Endothelial cell of umbilical vein (primary cell): ENCODE measurements around the gene ICA1L. TPM values are rescaled to one million over a fixed set of nuclear protein-coding genes. Genes with fewer than 3 reads are reported as not detected.

Source experiments
- BruUV-seq: library from RNA; stranded (reverse); fragments of 400-500 nt; replicated peaks from 2 replicates; lab custom pipeline; 2021; lab: Mats Ljungman, UMichigan
- CTCF ChIA-PET: fragments of 300-600, 350-600 bp; sonication (Branson Sonifier 250); formaldehyde crosslinking; loops from one replicate; lab custom pipeline; 2021; ENCODE audit warnings: antibody characterized with exemption, inconsistent platforms; lab: Charles Lee
- POLR2A ChIA-PET: fragments of 300-600, 350-600 bp; sonication (Branson Sonifier 250); formaldehyde crosslinking; loops from one replicate; lab custom pipeline; 2021; ENCODE audit warnings: antibody characterized with exemption, inconsistent platforms; lab: Charles Lee
- DNase-seq: peaks from one replicate; pipeline ENCODE4 v3.0.0-alpha.2; 2011; ENCODE audit warnings: low read depth, low spot score
- FAIRE-seq: peaks from 2 replicates; lab custom pipeline; 2011; peaks lifted over from hg19 to GRCh38; lab: Jason Lieb, UNC
- H2AFZ ChIP-seq: 2 replicates; pipeline ENCODE4 v1.6.0; 2012; ENCODE audit warnings: low read depth, low read length, control low read depth, inconsistent platforms
- H3K27ac ChIP-seq: 2 replicates; pipeline ENCODE4 v1.5.1; 2011; ENCODE audit warnings: low read depth, mild to moderate bottlenecking, control low read depth, low read length, moderate library complexity; ENCODE audit not compliant: insufficient read depth
- H3K27me3 ChIP-seq, 2 experiments: 2 replicates each; pipeline versions ENCODE4 v1.6.0 to v1.6.1; 2011; ENCODE audit warnings: low read length in 2 of 2, mixed read lengths in 1 of 2; ENCODE audit not compliant: control insufficient read depth in 2 of 2, insufficient read depth in 2 of 2
- H3K36me3 ChIP-seq, 2 experiments: 2 replicates in 1 of 2; 3 replicates in 1 of 2; pipeline ENCODE4 v1.5.1; 2011; ENCODE audit warnings: low read length in 2 of 2, mild to moderate bottlenecking in 1 of 2, moderate library complexity in 1 of 2; ENCODE audit not compliant: control insufficient read depth in 2 of 2, insufficient read depth in 2 of 2; ENCODE audit errors: extremely low read depth in 1 of 2
- H3K4me1 ChIP-seq: 3 replicates; pipeline ENCODE4 v1.5.1; 2011; ENCODE audit warnings: mild to moderate bottlenecking, low read length; ENCODE audit not compliant: control insufficient read depth, insufficient read depth; ENCODE audit errors: extremely low read depth
- H3K4me2 ChIP-seq: 2 replicates; pipeline ENCODE4 v1.6.1; 2011; ENCODE audit warnings: low read length, control low read depth, mixed read lengths; ENCODE audit not compliant: insufficient read depth
- H3K4me3 ChIP-seq, 3 experiments: fragments of 200-600 bp in 1 of 3; sonication (generic), shearing (Covaris generic) in 1 of 3; replicated peaks in 1 of 3; 2 replicates each; pipeline ENCODE4 v1.5.1; 2011 to 2016; ENCODE audit warnings: control low read depth in 3 of 3, low read length in 3 of 3, mild to moderate bottlenecking in 2 of 3, inconsistent platforms in 1 of 3, low read depth in 1 of 3, moderate library complexity in 1 of 3; ENCODE audit not compliant: insufficient read depth in 1 of 3
- H3K79me2 ChIP-seq: 2 replicates; pipeline ENCODE4 v1.6.0; 2012; ENCODE audit warnings: low read length, inconsistent platforms; ENCODE audit not compliant: control insufficient read depth, insufficient read depth
- H3K9ac ChIP-seq: replicated peaks from 2 replicates; pipeline ENCODE3; 2011; ENCODE audit warnings: low read length, control low read depth; ENCODE audit not compliant: insufficient read depth; ENCODE audit errors: extremely low read depth
- H3K9me1 ChIP-seq: replicated peaks from 3 replicates; pipeline ENCODE4 v1.6.0; 2011; ENCODE audit warnings: mild to moderate bottlenecking, low read length; ENCODE audit not compliant: control insufficient read depth, insufficient read depth; ENCODE audit errors: extremely low read depth
- H3K9me3 ChIP-seq: replicated peaks from 2 replicates; pipeline ENCODE4 v1.5.1; 2012; ENCODE audit warnings: low read length, inconsistent platforms; ENCODE audit not compliant: control insufficient read depth, insufficient read depth
- H4K20me1 ChIP-seq: replicated peaks from 2 replicates; pipeline ENCODE3; 2011; ENCODE audit warnings: mild to moderate bottlenecking, low read length; ENCODE audit not compliant: control insufficient read depth, insufficient read depth; ENCODE audit errors: extremely low read depth
- FOS ChIP-seq: IDR thresholded peaks from 2 replicates; pipeline ENCODE4 v1.6.1; 2011; ENCODE audit warnings: mild to moderate bottlenecking, low read length, moderate library complexity, borderline replicate concordance; ENCODE audit not compliant: insufficient read depth
- POLR2A ChIP-seq: IDR thresholded peaks from 2 replicates; pipeline ENCODE4 v1.6.1; 2012; ENCODE audit warnings: low read depth, mild to moderate bottlenecking, control low read depth, low read length
- dilution Hi-C: fragments of 300-500 bp; cut with MboI; formaldehyde crosslinking; loops from one replicate; pipeline ENCODE4 v1.15.0; 2019; ENCODE audit warnings: low sequenced_read_pairs; ENCODE audit not compliant: extremely low pct_ligation_motif_present
- intact Hi-C: fragments of 100-400 bp; cut with micrococcal nuclease; formaldehyde crosslinking; loops from one replicate; pipeline ENCODE4 v1.10.0; 2022
- polyA plus RNA-seq, 4 experiments: library from polyadenylated mRNA; depleted of rRNA in 3 of 4; stranded (reverse) in 3 of 4; unstranded in 1 of 4; fragments of >200 nt; gene quantifications; 2 replicates each; pipeline versions ENCODE4 v1.2.1 to v1.2.3, GENCODE V29; 2011 to 2012; ENCODE audit warnings: missing spikeins in 1 of 4
- total RNA-seq: library from RNA; stranded (reverse); gene quantifications from 2 replicates; pipeline ENCODE4 v1.2.3, GENCODE V29; 2021
- TF ChIP-seq, protein P1 (sequence below), 2 donors: IDR thresholded peaks; 1 replicate in 1 of 2; 2 replicates in 1 of 2; pipeline ENCODE4 v1.5.1; 2011; ENCODE audit warnings: low read length in 2 of 2, mild to moderate bottlenecking in 2 of 2, moderate library complexity in 2 of 2, control low read depth in 1 of 2, inconsistent platforms in 1 of 2, low read depth in 1 of 2; ENCODE audit not compliant: insufficient read depth in 1 of 2; ENCODE audit errors: extremely low read depth in 1 of 2
- TF ChIP-seq, protein P2 (sequence below): IDR thresholded peaks from 2 replicates; pipeline ENCODE4 v1.6.1; 2011; ENCODE audit not compliant: insufficient read depth, insufficient read length

Gene ICA1L
- total and polyA plus RNA-seq, 2 donors (not counting 3 experiments of a cell fraction or from before 2014, with no cell fraction given): 1.6 to 3.7 TPM

DNA sequence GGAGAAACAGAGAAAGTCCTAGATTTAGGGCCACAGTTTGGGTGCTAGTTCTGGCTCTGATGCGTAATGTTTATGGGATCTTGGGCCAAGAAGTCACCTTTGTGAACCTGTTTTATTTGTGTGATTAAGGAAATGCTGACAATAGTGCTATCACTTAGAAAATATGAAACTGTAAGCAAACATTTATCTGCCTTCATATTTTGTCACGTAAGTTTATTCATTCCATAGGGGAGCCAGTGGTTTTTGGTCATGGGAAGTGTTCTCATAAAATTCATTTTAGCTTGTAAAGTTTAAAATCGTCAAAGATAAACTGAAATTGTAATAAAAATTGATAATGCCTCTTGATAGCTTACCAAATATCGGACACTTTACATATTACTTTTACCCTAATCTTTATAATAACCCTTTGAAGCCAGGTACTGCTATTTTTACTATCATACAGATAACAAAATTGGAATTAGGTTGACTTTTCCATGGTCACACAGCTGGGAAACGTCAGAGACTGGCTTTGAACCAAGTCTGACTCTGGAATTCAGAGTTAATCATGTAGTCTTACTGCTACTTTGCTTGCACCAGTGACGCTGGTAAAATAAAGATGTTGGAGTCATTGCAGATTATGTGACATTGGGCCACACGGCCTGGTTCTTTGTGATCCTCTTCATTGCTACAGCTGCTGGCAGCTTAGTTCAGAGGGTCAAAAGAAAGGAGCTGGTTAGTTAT, 99.7 kb downstream of the ICA1L start:
- H3K4me1 ChIP-seq: no peaks in the 10 kb centered on the region
- H3K27me3 ChIP-seq: no peaks in the 10 kb centered on the region
- DNase-seq (no peak), FAIRE-seq (no peak)
- no peak overlapping the region for H3K4me3 ChIP-seq
- H3K9me1 ChIP-seq: no peaks in the 10 kb centered on the region
- H3K36me3 ChIP-seq: no peaks in the 10 kb centered on the region
- intact Hi-C loops: no loop called here
- no peak overlapping the region for H3K4me2 ChIP-seq
- H3K27ac ChIP-seq: no peak overlapping the region
- H3K79me2 ChIP-seq: no peaks in the 10 kb centered on the region
- CTCF ChIA-PET: no interaction called here
- dilution Hi-C loops: no loop called here
- no peaks in the 10 kb centered on the region for H3K9me3 ChIP-seq
- POLR2A ChIA-PET: no interaction called here
- TF ChIP-seq, protein P1, sequence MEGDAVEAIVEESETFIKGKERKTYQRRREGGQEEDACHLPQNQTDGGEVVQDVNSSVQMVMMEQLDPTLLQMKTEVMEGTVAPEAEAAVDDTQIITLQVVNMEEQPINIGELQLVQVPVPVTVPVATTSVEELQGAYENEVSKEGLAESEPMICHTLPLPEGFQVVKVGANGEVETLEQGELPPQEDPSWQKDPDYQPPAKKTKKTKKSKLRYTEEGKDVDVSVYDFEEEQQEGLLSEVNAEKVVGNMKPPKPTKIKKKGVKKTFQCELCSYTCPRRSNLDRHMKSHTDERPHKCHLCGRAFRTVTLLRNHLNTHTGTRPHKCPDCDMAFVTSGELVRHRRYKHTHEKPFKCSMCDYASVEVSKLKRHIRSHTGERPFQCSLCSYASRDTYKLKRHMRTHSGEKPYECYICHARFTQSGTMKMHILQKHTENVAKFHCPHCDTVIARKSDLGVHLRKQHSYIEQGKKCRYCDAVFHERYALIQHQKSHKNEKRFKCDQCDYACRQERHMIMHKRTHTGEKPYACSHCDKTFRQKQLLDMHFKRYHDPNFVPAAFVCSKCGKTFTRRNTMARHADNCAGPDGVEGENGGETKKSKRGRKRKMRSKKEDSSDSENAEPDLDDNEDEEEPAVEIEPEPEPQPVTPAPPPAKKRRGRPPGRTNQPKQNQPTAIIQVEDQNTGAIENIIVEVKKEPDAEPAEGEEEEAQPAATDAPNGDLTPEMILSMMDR (IDR thresholded peaks at IDR 0.05; ENCODE audit: extremely low read depth in 1 of 2, insufficient read depth in 1 of 2, low read depth in 1 of 2, low read length in 2 of 2): no peak
- TF ChIP-seq, protein P2, sequence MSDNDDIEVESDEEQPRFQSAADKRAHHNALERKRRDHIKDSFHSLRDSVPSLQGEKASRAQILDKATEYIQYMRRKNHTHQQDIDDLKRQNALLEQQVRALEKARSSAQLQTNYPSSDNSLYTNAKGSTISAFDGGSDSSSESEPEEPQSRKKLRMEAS: no peak
- no peaks in the 10 kb centered on the region for H4K20me1 ChIP-seq
- no TSS peak for BruUV-seq
- no peak overlapping the region for H3K9ac ChIP-seq
- H2AFZ ChIP-seq: no peak overlapping the region

DNA sequence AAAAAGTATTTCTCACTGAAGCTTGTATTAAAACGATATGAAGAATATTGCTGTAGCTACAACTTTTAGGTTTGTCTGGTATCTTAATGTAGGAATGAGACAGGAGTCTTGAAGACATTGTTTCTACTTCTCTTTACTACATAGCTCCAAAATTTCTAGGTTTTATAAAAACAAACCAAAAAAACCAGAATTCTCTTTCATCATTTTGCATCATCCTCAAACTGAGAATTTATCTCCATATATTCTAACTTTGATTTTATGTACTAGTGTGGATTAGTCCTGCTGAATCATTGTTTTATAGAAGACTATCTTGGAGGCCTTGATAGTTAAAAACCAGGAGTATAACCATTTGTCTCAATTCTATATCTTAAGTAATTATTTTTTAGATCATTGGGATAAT, 100.2 kb downstream of the ICA1L start:
- no peaks in the 10 kb centered on the region for H3K79me2 ChIP-seq
- intact Hi-C loops: no loop called here
- ChIA-PET CTCF (interaction anchor here (1.6 kb wide), 1 partner anchor 99 kb away, joined by 6 read pairs; no protein-coding TSS in a partner anchor), POLR2A (no interaction called here)
- H3K9ac ChIP-seq: no peak overlapping the region
- no peak for TF ChIP-seq FOS
- TF ChIP-seq POLR2A: no peak
- H3K27me3 ChIP-seq: no peaks in the 10 kb centered on the region
- BruUV-seq: no TSS peak
- H3K36me3 ChIP-seq: no peaks in the 10 kb centered on the region
- H3K4me3 ChIP-seq: no peak overlapping the region
- H3K9me3 ChIP-seq: no peaks in the 10 kb centered on the region
- no peak for FAIRE-seq
- H3K9me1 ChIP-seq: no peaks in the 10 kb centered on the region
- H3K4me1 ChIP-seq: no peaks in the 10 kb centered on the region
- no peak overlapping the region for H2AFZ ChIP-seq
- H4K20me1 ChIP-seq: no peaks in the 10 kb centered on the region
- H3K27ac ChIP-seq: no peak overlapping the region
- H3K4me2 ChIP-seq: no peak overlapping the region
- DNase-seq: no peak
- dilution Hi-C loops: no loop called here
